Activated naive CD8-positive, alpha-beta T cell treated with anti-CD3 and anti-CD28 coated beads, Interleukin-2, amount 50 U/mL, for 16 hours (primary cell): ENCODE data around the gene LMBRD1.
"Not testable (repeated sequence)": the region's sequence is repeated elsewhere in the genome, so short reads cannot be mapped to it uniquely, and the experiment has no call there.

ENCODE experiments used
- DNase-seq: peaks from one replicate; pipeline ENCODE4 v3.0.0-alpha.2; 2020; ENCODE audit warnings: low read depth, low spot score

The LMBRD1 gene

DNA sequence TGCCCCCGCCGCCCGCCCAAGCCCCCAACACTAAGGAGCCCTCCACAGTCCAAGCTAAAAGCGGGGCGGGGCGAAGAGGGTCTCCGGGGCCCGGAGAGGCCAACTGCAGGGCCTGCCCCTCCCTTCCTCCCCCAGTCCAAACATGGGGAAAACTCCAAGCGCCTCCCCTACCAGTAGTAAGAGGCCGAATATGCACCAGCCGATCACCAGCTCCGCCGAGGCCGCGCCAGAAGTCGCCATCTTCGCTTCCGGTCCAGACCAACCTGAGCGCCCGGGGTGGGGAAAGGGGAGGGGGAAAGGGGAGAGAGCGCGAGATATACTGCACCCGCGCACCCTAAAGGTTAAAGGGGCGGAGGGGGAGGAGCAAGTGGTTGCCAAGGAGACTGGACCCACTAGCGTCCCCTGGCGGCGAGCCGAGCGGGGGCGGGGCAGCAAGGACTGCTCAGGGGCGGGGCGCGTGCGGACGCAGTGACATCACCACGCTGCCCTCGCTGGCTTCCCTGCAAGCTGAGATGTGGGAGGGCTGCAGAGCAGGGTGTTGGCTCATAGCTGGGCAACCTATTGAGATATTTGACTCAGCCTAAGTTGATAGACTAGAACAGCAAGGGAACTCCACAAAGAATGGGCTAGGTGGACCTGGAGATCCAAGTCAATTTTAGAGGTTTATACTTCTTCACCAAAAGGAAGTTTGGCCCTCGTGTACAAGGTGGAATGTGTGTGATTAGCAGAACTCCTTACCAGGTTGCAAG is at the start of gene LMBRD1:
Gene LMBRD1 (minus strand): TSS at position 369 of the 749 bp plus-strand sequence. CDS start 129 bp downstream, at position 240.
- peak; percentile 94 for DNase-seq

DNA sequence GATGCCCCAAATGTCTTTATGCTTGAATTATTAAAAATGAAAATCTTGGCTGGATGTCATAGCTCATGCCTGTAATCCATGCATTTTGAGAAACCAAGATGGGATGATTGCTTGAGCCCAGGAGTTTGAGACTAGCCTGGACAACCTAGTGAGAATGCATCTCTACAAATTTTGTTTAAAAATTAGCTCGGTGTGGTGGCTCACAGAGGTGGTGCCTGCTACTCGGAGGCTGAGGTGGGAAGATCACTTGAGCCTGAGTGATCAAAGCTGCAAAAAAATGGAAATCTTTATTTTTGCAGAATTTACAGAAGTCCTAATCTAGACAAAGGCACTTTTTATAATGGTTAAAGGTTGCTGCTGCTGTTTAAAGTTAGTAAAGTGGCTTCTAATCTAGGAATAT is 49.5 kb upstream of the LMBRD1 start:
- DNase-seq = no peak

DNA sequence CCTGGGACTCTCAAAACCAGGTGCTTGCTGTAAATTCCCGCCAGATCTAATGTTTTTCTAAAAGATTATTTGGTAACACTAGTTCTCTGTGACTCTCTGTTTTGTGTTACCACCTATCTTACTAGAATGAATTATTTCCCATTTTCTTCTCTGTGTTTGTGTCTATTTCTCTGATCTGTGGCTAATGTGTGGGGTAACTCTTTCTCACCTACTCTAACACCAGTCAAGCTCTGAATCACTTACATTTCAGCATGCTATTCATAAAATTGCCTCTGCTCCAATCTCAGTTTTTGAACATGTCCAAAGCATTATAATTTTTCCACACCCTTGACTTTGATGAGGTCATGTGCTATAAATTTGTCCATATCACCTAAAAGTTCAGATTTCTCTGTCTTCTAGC is 46.4 kb upstream of the LMBRD1 start:
- no peak for DNase-seq

DNA sequence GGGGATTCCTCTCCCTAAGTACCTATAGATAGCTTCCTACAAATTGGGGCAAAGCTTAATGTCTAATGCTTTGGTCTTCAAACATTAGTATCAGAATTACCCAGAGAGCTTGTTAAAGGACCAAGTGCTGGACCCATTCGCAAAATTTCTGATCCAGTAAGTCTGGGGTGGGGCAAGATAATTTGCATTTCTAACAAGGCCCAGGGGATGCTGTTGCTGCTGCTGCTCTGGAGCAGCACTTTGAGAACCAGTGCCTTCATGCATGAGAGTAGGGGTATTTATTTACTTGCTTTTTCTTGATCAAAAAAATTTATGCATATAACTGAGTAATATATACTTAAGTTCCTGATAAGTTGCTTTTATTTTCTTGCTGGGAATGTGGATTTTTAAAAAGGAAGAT is 45.1 kb upstream of the LMBRD1 start:
- DNase-seq = no peak

DNA sequence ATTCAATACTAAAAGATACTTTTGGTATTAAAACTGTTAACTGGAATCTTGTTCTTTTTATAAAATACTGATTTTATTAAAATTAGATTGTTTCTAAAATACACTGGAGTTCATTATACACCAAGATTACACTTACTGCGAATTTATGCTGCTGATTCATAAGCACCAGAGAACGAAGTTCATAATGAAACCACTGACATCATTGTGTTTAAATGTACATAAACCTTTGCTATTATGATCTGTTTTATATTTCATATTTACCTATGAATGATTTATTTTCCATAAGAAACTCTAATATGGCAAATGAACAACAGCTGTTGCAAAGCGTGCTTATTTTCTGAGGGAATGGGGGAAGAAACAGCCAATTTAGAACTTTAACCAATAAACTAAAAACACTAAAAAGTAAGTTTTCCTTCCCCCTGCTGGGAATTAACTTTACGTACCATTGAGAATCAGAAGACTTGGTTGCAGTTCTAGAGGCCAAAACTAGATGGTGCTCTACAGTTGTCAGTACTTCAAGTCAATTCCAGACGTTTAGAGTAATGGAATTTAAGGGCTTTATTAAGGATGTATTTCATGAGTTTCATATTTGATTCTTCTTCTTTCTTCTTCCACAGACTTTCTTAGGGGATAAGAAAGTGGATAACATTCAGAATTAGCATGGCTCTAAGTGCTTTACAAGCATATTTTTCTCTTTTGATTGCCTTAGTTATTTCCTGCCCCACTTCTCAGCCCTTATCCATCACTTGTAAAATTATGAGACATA is 38.8 kb upstream of the LMBRD1 start:
- DNase-seq = no peak

DNA sequence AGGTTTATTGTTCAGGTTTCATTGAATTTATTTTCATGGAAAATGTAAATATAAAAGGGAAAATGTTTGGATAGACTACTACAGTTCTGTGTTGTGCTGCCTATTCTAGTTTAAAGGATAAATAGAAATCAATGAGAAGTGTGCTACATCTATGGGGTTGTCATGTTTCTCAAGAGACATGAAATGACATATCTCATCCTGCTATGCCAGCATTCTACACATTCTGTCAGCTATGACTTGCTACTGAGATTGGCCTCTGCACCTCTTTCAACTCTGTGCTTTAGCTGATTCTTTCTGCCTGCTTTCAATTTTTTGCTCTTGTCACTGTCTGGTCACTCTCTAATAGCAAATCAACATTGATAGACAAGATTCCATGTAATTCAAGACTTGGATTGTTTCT is 35.7 kb upstream of the LMBRD1 start:
- no peak for DNase-seq

DNA sequence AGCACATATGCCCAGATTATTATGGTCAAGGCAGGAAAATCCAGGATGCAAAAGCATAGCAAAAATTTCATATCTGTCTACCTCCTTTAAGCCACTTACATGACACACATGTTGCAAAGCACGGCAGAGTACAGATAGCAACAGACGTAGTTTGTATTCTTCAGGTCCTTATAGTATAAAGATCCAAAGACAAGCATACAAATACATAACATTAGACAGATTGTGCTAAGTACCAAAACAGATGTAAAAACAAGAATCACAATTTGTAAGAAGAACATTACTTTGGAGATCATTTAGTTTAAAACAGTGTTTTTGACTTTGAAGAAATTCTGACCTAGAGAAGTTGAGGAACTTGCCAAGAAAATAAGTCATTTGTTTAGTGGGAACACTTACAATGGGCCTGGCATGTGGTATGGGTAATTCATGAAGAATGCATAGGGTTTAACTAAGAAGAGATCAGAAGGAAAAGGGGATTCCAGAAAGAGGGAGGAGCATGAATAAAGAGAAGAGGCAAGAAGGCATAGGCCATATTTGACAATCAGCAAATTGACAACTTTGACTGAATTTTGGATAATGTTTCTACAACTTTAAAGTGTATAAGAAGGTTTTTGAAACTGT is 30.6 kb upstream of the LMBRD1 start:
- no peak for DNase-seq

DNA sequence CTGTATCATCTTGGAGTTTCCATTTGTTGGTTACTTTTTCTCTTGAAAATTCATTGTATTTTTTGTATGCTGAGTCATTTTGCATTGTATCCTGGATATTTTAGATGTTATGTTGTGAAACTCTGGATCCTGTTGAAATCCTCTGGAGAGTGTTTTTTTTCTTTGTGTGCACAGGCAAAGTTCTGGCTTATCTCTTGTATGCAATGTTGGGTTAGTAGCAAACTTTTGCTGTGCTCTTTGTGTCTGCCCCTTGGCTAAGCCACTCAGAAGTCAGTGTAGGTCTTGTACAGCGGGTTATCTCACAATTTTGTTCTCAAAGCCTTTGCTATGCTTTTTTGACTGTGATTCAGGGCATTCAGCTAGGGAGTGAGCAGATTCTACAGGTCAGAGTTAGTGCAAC is 29.1 kb upstream of the LMBRD1 start:
- DNase-seq = no peak

DNA sequence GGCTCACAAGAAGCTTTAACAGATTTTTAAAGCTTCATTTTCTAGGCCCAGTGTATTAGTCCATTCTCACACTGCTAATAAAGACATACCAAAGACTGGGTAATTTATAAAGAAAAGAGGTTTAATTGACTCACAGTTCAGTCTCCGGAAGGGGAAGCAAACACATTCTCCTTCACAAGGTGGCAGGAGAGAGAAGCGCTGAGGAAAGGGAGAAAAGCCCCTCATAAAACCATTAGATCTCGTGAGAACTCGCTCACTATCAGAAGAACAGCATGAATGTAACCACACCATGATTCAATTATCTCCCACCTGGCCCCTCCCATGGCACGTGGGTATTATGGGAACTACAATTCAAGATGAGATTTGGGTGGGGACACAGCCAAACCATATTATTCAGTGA is 27.5 kb upstream of the LMBRD1 start:
- DNase-seq = not testable (repeated sequence)

DNA sequence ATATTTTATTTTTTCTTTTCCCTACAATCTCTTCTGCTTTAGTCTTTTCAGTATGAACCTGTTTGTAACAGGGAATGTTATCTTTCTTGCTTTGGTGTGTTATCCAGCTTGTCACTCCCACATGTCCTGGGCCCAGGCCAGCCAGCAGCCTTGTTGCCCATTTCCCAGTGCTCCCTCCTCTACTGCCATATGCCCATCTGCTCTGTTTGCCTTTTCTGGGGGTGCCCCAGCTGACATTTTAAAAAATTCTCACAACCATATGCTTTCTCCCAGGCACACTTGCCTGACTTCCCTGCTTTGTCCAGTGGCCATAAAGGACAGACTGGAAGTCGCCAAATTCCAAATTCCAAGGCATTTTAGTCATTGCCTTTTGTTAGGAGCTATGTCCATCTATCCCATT is 23.6 kb upstream of the LMBRD1 start:
- no peak for DNase-seq

DNA sequence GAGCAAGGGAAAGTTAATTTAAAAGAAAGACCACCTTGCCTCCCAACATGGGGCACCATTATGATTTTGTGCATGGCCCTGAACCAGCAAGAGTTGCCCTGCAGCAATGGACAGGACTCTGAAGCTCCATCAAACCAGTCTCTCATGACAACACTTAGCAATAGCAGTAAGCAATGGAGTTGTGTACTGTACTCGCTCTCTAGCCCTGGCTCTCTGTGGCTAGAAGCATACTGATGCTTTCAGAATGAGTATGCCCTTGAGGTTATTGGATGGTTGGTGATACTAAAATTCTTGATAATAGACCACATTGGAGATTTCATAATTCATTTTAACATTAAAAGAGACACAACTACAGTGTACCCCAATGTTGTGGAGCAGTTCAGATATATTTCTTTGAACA is 23.2 kb upstream of the LMBRD1 start:
- no peak for DNase-seq

DNA sequence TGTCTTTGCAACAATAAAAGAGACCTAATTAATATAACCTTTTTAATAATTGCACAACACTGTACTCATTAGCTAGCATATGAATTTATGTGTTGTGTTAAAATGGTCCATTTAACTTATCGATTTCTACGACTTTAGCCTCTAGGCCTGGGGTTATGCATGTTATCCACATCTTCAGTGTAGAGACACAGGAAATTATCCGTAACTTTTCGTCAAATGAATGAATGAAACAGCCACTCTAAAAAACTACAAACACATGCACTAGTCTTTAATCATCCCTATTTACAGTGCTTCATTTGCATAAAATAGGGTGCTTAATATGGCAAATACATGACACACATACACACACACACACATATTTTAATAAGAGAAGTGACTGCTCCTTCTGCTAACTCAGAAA is 22.3 kb upstream of the LMBRD1 start:
- DNase-seq = no peak

DNA sequence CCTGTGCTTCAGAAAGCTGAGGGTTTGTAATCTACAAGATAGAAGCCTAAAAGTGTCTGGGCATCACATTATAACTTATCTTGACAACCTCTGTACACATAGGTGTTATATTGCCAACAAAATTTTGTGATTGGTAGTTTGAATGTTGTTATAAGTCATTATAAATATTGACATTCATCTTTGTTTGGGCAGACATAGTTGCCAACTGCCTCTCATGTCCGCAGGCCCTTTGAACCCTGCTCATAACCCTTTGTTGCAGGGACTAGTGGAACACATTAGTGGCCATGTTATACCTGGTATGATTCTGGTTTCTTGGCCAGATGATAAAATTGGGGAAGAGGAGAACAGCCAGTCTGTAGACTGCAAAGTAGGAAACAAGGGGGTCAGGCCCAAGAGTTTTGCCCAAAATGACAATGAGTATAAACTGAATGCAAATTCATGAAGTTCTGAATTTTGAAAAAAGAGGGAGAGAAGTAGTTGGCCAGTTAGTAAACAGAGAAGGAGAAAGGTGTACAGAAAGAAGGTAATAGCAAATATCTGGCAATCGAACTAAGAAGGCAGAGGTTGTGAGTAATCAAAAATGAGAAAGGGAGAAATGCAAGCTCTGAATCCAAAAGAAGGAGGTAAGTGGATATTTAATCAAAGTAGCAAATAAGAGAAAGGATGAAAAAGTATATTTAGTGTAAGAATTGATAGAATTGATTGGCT is 21.6 kb upstream of the LMBRD1 start:
- DNase-seq = no peak

DNA sequence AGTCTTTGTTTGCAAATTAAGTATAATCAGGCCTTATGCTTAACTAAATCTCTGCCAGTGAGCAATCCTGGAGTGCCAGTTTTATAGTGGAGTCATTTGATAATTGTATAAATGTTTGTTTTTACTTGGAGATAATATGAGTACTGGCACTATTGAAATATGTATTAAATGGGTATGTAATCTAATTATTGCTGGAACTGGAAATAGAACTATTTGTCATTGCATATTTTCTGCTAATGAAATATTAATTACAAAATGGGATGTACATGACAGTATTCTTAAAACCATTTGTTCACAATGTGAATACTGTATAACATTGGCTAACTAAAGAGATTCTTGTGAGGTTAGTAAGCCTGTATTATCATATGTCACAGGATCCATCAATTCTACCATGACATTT is 20.5 kb upstream of the LMBRD1 start:
- DNase-seq = no peak

DNA sequence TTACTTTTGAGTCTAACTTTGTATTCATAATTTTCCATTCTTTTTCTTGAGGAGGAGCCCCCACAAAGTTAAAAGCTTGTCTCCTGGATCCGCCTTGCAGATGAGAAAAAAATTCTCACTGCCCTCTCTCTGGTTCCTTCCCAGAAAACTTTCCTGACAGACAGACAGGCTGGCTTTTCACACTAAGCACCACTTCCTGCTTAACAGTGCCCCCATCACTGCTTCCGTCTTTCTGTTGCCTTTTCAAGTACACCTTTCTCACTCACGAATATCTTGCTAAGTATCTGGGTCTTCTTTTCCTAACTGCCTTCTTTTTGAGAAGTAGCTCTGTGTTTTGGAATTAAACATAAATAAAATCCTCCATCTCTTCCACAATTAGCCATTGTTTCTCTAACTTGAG is 19.8 kb upstream of the LMBRD1 start:
- no peak for DNase-seq

DNA sequence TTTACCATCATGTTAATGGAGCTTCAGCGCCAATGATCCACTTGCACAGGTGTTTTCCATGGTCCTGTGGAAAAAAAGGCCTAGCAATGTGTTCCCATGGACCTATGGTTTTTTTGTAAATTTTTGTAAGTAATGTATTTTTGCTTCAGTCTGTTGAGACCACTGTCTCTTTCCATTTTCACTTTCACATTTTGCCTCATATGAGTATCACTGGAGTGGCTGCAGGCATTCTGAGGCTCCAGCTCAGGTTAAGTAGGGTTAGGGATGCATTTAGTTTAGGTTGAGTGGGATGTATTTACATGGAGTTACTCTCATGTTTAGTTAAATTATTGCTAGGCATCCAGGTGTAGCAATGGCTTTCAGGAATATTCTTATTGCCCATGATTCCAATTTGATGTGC is 19.2 kb upstream of the LMBRD1 start:
- no peak for DNase-seq

DNA sequence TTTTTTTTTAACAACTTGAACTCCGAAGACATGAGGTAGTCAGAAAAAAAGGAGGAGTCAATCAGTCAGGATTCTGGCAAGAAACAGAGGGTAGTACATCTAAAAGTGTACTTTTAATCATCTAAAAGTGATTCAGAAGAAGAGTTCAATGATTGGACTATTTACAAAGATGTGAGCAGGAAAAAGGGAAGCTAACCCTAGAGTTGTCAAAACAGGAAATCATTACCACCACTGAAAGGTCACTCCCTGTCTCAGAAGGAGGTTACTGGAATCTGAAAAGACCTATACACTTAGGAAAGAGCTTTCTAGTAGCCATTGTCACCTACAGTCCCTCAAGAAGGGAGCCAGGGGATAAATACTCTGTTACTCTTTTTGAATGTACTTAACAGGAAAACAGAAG is 16.7 kb upstream of the LMBRD1 start:
- DNase-seq = no peak

DNA sequence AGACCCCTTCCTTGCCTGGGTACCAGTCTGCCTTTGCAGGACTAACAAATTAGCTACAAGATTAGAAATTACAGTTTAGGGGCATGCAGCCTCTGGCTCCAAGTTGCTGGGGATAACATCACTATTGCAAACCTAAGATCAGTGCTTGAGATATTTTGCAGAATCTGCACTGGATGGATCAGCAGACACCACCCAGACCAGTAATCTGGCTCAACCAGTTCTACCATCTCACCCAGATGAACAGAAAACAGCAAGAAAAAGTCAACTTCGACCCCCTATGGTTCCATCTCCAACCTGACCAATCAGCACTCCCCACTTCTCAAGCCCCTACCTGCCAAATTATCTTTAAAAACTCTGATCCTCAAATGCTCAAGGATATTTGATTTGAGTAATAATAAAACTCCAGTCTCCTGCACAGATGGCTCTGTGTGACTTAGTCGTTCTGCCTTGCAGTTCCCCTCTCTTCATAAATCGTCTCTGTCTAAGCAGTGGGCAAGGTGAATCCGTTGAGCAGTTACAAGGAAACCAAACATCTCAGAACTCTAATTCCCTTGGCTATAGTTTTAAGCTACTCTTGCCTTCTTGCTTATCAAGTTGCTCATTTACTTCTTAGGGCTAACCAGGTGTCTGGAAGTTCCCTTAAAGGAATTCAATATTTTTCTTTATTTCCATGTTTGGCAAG is 16.1 kb upstream of the LMBRD1 start:
- no peak for DNase-seq

DNA sequence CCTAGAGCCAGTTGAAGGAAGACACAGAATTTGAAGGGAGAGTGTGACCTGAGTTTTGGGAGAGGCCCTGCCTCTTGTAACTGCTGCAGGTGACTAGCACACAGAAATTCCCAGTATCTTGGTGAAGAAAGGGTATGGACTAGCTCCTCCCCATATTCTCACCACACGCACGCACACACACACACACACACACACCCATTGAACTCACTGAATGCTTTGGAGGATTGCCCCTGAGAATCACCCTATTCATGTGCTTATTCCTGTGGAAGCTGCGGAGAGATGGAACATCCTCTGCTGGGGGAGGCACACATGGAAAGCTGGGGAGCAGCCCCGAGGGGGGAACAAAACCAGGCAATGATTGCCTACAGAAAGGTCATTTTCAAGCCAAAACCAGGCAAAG is 6.2 kb upstream of the LMBRD1 start:
- no peak for DNase-seq

DNA sequence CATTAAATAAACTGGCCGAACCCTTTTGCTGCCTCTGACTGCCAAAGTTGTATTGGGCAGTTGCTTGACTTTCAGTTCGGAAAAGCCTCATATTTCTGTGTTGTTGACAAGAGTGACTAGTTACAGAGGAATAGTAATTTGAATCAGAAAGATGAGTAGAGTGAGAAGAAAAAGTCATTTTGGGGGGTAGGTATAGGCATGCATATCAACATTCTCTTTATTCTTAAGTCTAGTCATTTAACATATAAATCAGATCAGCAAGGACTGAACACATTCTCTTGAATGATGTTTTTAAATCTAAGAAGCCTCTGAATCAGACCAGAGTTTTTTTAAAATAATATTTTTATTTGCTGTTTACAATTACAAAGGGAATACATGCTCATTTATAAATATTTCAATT is 4.9 kb upstream of the LMBRD1 start:
- no peak for DNase-seq

DNA sequence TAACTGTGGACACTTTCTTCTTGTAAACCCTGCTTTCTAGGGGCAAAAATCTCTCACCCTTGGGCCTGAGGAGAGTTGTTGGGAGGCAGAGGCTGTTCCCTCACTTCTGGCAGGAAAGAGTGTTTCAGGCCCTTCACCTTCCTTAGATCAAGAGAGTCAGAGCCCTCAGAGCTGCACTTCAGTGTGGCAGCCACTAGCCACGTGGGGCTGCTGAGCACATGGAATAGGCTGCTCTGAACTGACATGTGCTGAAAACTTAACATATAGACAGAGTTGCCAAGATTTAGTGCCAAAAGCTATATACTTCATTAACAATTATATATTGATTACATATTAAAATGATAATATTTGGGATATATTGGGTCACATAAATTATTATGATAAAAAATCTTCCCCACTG is 4.4 kb upstream of the LMBRD1 start:
- DNase-seq = no peak

DNA sequence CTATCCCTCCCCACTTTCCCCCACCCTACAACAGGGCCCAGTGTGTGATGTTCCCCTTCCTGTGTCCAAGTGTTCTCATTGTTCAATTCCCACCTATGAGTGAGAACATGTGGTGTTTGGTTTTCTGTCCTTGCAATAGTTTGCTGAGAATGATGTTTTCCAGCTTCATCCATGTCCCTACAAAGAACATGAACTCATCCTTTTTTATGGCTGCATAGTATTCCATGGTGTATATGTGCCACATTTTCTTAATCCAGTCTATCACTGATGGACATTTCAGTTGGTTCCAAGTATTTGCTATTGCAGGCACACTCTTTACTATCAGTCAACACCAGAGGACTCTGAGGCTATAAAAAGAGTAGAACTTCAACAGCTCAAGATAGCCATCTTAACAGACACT is 2.0 kb upstream of the LMBRD1 start:
- DNase-seq = not testable (repeated sequence)
